ENCODE measurements around the gene SREBF1.

- TF ChIP-seq EZH2 (IDR thresholded peaks at IDR 0.05; ENCODE audit: low read length, unreplicated experiment) (no peak), EZH2phosphoT487 (IDR thresholded peaks at IDR 0.05; ENCODE audit: borderline replicate concordance, low read length) (no peak)
- TF ChIP-seq, protein P1, sequence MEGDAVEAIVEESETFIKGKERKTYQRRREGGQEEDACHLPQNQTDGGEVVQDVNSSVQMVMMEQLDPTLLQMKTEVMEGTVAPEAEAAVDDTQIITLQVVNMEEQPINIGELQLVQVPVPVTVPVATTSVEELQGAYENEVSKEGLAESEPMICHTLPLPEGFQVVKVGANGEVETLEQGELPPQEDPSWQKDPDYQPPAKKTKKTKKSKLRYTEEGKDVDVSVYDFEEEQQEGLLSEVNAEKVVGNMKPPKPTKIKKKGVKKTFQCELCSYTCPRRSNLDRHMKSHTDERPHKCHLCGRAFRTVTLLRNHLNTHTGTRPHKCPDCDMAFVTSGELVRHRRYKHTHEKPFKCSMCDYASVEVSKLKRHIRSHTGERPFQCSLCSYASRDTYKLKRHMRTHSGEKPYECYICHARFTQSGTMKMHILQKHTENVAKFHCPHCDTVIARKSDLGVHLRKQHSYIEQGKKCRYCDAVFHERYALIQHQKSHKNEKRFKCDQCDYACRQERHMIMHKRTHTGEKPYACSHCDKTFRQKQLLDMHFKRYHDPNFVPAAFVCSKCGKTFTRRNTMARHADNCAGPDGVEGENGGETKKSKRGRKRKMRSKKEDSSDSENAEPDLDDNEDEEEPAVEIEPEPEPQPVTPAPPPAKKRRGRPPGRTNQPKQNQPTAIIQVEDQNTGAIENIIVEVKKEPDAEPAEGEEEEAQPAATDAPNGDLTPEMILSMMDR (conservative IDR thresholded peaks at IDR 0.05; ENCODE audit: low read depth, low read length), result no peak
Measured at GRCh38 chr17:17820046-17820445, 16.7 kb downstream of the SREBF1 start.
